HL-60/S4 (cell line): ENCODE results near the gene CLASP2.

Source experiments
- in situ Hi-C: fragments of 300-500 bp; cut with MboI; formaldehyde crosslinking; loops from 2 replicates; pipeline ENCODE4 v1.14.3; 2022; ENCODE audit warnings: low sequenced_read_pairs

Gene CLASP2

GRCh38 chr3:33639889-33640288 lies 78.2 kb downstream of the CLASP2 start:
- in situ Hi-C loops, result loop anchor here (10.0 kb wide), 1 partner anchor 145 kb away; no protein-coding TSS in a partner anchor

GRCh38 chr3:33637482-33637881 lies 80.6 kb downstream of the CLASP2 start:
- in situ Hi-C loops, result loop anchor here (10.0 kb wide), 1 partner anchor 147 kb away; no protein-coding TSS in a partner anchor

- in situ Hi-C loops, result loop anchor here (10.0 kb wide), 1 partner anchor 149 kb away; no protein-coding TSS in a partner anchor
These were observed 81.8 kb downstream of the CLASP2 start for GRCh38 chr3:33636125-33636850.

GRCh38 chr3:33634262-33634661 lies 83.8 kb downstream of the CLASP2 start:
- in situ Hi-C loops, result loop anchor here (10.0 kb wide), 1 partner anchor 151 kb away; no protein-coding TSS in a partner anchor

GRCh38 chr3:33629219-33629618 lies 88.8 kb downstream of the CLASP2 start:
- in situ Hi-C loops, result no loop called here

- in situ Hi-C loops, result no loop called here
These were observed 93.3 kb downstream of the CLASP2 start for GRCh38 chr3:33624756-33625155.

- in situ Hi-C loops, result no loop called here
These were observed 105.0 kb downstream of the CLASP2 start for GRCh38 chr3:33613041-33613440.

GRCh38 chr3:33612607-33613006 lies 105.4 kb downstream of the CLASP2 start:
- in situ Hi-C loops, result no loop called here

GRCh38 chr3:33602829-33603228 lies 115.2 kb downstream of the CLASP2 start:
- in situ Hi-C loops, result no loop called here

GRCh38 chr3:33597257-33597689 lies 120.8 kb downstream of the CLASP2 start:
- in situ Hi-C loops, result no loop called here

GRCh38 chr3:33592999-33593398 lies 125.1 kb downstream of the CLASP2 start:
- in situ Hi-C loops, result no loop called here

GRCh38 chr3:33590541-33590940 lies 127.5 kb downstream of the CLASP2 start:
- in situ Hi-C loops, result no loop called here

- in situ Hi-C loops, result no loop called here
These were observed 131.7 kb downstream of the CLASP2 start for GRCh38 chr3:33586402-33586801.

GRCh38 chr3:33582234-33582633 lies 135.8 kb downstream of the CLASP2 start:
- in situ Hi-C loops, result no loop called here

GRCh38 chr3:33581666-33582065 lies 136.4 kb downstream of the CLASP2 start:
- in situ Hi-C loops, result no loop called here

GRCh38 chr3:33579840-33580239 lies 138.2 kb downstream of the CLASP2 start:
- in situ Hi-C loops, result no loop called here

- in situ Hi-C loops, result no loop called here
These were observed 138.9 kb downstream of the CLASP2 start for GRCh38 chr3:33579178-33579510.

GRCh38 chr3:33578325-33579177 lies 139.5 kb downstream of the CLASP2 start:
- in situ Hi-C loops, result no loop called here

GRCh38 chr3:33577588-33577987 lies 140.5 kb downstream of the CLASP2 start:
- in situ Hi-C loops, result no loop called here

- in situ Hi-C loops, result no loop called here
These were observed 140.9 kb downstream of the CLASP2 start for GRCh38 chr3:33577173-33577572.

- in situ Hi-C loops, result no loop called here
These were observed 142.7 kb downstream of the CLASP2 start for GRCh38 chr3:33575311-33575710.

- in situ Hi-C loops, result no loop called here
These were observed 160.2 kb downstream of the CLASP2 start for GRCh38 chr3:33557829-33558228.
